ENCODE data around the gene PON3.

The PON3 gene

DNA sequence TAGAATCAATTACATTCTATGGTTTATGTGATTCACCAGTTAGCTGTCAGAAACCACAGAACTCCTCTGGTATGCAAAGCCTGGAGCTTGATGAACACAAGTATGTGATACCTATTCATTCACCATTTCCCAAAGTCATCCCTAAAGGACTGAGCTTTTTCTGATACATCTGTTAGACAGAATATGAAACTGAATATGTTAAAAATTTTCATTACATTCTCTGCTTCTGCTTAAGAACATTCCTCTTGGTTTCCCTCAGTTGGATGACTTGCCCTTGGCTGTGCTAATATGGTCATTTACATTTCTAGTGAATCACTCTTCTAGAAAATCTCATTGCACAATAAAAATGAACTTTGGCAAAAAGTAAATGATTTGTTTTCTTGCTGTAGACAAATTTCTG, 61.1 kb downstream of the PON3 start:
- no peak for DNase-seq

DNA sequence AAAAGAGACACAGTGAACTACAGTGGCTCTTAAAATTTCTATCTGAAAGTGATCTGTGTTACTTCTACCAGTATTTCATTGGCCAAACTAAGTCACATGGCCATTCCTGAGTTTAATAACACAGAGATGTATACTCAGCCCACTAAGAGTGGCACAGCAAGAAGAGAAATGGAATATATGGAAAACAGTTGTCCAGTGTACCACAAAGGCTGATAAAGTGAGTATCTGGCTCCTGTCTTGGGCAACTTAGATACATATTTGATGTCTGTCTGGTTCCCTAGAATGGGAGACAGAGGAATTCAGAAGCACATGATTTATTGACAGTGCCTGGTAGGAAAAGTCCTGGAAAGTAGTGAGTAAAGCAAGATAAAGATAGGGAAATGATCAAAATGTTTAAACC, 61.7 kb downstream of the PON3 start:
- no peak for DNase-seq

DNA sequence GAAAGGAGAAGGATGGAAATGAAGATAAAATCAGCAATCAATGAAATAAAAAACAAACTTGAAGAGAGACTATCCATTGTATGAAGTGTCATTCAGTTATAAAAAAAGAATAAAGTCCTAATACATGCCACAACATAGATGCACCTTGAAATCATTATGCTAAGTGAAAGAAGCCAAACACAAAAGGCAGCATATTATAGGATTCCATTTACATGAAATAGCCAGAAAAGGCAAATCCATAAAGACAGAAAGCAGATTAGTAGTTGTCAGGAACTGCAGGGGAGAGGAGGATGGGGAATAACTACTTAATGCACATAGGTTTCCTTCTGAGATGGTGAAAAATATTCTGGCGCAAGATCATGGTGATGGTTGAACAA, 65.2 kb downstream of the PON3 start:
- DNase-seq = no peak

DNA sequence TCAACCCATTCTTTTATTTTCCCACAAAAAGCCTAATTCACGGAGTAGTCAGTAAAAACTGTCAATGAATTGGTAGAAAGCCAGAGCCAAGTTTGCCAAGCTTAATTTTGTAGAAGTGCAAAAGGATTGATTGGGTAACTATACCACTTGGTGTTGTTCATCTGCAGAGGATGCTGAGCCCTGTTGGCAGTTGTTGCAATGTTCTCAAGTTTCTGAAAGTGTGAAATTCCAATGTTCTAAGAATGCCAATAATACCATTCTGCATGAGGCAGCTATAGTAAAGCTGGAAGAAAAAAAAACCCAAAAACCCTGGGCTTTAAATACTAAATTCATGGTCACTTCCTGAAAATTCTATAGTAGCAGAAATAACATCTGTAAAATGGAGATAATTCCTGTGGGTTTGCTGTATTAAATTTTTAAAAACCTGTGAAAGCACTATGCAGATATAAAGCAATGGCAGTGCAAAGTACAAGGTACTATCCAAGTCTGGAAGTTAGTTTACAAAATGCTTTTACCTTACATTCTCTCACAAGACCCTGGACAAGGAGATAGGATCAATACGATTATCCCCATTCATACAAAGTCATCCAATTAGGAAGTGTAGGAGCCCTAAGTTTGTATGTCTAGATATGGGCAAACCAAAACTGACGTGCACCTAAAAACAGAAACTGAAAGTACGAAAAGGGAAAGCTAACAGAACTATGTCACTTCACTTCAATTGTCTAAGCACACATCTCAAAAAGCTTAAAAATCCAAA, 65.8 kb downstream of the PON3 start:
- peak; percentile 9 for DNase-seq

DNA sequence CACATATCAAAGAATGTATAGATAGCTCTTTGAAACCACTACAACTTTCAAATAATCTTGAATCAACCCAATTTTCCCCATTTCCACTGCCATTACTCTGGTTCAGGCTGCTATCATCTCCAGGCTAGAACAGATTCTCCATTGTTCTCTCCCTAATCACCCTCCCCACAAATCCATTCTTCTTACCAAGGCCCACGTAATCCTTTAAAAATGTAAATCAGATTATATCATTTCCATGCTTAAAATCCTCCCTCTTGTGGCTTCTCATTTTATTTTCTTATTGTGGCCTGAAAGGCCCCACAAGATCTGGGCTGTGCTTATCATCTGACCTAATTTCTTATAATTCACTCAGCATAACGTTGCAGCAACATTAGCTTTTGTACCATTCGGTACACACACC, 68.8 kb downstream of the PON3 start:
- no peak for DNase-seq

DNA sequence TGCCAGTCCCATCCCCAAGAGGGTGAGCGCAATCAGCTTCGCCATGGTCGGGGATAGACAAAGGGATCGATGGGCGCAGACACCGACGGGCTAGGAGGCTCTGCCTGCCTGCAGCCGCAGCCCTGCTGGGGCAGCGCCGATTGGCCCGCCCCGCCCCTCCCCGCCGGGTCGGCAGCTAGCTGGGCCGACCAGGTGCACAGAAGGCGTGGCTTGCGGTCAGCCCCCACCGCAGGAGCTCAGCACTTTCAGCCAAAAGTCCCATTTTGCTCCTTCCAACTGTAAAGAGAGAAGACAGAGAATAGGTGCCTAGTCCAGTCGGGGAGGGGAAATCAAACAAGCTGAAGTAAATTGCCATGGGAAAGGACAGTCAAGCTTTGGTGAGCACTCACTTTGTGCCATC, 71.7 kb downstream of the PON3 start, which contains the start of gene PON1:
PON1 (minus strand) TSS at position 102 of the 400 bp plus-strand sequence; CDS start at position 45, 57 bp downstream.
- DNase-seq = no peak

DNA sequence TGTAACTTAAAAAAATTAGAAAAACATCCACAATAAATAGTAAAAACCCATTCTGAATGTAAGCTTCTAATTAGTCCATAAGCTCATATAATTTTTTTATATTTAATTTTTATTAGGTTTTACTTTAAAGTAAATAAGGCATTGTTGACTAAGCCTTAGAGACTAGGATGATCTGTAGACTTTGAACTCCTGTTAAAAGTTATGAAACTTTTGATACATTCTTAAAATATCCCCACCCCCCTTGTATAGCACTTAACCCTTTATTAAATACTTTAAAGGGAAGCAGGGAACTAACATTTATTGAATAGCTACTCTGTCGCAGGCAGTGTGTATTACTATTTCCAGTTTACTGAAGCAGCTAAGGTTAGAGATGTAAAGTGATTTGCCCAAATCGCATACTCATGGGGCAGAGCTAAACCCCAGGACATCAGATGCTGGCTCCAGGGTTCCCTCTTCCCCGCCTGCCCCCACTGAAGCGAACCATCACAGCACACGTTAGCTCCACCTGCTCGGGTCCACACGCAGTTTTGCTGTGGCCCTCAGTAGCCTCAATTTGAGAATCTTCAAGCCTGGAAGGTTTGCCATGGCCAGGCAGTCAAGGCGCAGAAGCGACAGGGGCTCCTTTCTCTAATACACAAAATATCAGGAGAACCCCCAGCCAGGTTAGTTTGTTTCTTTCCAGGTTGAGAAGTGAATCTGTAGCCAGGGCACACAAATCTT, 72.6 kb downstream of the PON3 start:
- DNase-seq = no peak

DNA sequence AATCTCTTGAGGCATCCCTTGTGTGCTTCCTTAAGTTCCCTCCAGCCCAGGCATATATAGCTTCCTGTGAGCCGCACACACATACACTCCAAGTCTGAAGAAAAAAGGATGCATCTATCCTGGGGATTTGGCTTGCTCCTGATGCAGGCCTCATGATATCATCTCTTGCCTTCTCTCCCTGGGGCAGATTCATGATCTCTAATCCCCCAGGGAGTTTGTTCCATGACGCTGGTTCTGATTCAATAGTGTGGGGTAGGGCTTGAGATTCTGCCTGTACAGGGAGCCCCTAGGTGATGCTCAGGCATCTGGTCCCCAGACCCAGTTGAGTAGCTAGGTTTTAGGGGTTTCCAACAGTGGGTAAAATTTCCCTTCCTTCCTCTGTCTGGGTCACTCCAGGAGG, 73.3 kb downstream of the PON3 start:
- DNase-seq = no peak

DNA sequence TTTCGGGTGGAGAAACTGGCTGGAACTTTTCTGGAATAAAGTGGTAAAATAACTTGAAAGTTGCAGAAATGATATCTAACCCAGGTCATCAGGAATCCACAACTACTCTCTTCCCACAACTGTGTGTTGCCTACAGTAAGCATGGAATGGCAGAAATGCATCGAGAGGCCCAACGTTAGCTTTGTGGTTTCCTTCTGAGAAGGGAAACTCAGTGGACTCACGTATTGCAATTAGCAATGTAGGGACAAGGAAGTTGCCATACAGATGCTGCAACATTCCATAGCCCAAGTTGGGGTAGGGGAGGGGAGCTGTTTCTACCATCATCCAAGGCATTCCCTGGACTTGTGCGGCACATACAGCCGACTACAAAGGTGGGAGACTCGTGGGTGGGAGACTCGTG, 73.8 kb downstream of the PON3 start:
- no peak for DNase-seq

DNA sequence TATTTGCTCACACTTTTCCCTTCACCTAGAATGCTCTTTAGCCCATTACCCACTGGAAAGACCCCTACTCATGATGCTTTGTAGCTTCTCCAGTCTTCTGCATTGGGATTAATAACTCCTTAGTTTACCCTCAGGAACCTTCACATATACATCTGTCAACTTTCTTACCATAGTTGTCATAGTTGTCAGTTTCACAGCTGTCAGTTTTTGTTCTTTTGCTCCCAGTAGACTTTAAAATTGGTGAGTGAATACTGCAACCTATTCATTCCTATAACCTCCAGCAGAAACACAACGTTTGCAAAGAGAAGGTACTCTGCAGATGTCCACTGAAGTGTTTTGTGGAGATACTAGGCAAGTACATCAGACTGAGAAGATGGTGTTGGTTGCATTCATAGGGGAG, 74.5 kb downstream of the PON3 start:
- no peak for DNase-seq

DNA sequence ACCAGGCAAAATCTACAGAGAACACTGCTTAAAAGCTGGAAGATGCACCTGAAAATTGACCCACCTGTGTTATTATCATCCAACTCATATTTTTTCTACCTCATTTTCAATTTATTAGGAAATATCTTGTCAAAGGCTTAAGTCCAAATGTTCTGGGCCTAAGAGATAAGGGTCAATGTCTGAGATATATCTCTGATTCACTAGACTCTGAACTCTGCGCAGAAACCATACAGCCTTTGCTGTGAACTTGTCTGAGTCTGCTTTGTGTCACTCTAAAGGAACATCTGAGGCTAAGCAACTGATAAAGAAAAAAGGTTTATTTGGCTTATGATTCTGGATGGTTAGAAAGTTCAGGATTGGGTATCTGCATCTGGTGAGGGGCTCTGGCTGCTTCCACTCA, 75.5 kb downstream of the PON3 start:
- no peak for DNase-seq

DNA sequence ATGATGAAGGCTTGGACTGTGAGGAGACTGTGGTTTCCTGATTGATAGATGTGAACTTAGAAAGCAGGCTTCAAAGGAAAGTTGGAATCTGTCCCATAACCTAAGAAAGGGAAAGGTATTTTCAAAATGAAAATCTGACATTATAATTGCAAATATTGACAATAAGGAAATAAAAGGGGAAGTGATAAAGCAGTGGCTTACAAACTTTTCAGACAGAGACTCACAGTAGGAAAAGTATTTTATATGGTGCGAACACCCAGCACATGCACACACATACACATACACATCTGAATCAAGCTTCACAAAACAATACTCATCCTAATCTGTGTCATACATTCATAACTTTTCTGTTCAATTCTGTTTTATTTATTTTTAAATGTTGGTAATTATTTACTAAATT, 76.6 kb downstream of the PON3 start:
- no peak for DNase-seq

DNA sequence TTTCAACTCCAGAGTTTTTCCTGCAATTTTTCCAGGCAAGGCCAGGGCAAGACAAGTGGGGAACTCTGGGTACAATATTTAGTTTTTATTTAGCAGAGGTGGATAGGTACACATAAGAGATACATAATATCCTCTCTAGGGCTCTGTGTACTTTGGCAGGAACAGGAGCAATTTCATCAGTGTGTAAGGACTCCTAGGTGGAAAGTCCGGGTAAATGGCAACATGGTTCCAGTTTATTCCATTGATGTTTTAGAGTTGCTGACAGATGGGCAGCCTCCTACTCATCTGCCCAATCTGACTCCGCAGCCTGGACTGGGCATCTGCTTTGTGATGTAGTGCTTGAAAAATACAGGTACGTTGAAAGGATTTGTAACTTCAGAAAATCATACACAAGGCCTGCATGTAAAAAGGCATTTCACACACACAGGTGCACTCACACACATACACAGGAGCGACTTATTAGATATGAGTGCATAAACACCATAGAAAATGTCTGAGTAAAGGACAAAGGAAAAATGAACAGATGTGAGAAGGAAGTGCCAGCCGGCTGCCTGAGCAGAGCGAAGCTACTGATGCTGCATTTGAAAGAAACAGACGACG, 77.6 kb downstream of the PON3 start:
- no peak for DNase-seq

DNA sequence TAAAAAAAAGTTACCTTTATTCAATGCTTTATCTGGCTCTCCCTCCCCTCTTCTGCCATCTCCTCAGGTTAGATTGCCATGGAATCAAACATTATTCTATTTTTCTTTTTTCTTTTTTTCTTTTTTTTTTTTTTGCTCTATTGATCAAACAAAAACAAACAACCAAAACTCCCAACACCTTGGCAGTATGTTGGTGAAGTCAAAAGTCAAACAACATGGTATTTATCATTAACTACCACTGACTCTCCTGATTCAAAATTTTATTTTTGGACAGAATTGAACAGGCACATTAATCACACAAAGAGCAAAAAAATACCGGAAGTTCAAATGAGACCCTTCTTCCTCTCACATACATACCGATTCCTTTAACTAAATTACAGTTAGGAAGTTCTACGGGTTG, 78.2 kb downstream of the PON3 start:
- no peak for DNase-seq

DNA sequence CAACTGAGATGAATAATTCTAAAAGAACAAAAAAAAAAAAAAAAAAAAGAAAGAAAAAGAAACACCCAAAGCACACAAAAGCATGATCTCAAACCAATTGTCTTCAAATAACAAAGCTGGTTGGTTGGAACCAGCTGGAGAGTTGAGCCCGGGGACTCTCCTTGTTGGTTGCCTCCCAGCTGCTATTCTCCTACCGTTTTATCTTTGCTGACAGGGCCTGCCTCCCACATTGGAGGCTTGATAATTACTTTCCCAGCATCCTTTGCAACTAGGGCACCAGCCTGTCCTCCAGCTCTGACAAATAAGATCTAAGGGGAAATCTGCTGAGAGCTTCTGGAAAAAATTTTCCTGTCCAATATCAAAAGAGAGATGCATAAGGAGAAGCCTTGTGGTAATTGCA, 78.6 kb downstream of the PON3 start:
- no peak for DNase-seq

DNA sequence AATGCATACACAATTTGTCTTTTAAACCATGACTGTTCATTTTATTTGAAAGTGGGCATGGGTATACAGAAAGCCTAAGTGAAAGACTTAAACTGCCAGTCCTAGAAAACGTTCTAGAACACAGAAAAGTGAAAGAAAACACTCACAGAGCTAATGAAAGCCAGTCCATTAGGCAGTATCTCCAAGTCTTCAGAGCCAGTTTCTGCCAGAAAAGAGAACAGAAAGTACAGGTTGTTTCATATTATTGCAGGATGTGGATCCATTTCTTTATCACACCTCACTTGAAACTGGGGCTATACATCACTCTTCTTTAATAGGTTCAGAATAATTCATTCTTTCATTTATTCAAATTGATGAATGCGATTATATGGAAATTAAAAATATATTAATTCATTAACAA, 79.6 kb downstream of the PON3 start:
- DNase-seq = no peak

DNA sequence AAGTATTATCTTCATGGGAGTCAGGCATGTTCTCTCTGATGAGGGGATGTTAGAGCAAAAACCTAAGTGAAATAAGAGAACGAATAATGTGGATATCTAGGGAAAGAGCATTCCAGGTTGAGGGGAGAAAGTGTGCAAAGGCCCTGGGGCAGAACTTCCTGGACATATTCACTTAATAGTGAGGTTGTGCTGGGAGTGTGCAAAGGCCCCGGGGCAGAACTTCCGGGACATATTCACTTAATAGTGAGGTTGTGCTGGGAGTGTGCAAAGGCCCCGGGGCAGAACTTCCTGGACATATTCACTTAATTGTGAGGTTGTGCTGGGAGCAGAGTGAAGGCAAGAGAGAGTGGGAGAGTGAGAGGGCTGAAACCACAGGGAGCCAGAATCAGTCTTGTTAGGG, 83.6 kb downstream of the PON3 start:
- no peak for DNase-seq

DNA sequence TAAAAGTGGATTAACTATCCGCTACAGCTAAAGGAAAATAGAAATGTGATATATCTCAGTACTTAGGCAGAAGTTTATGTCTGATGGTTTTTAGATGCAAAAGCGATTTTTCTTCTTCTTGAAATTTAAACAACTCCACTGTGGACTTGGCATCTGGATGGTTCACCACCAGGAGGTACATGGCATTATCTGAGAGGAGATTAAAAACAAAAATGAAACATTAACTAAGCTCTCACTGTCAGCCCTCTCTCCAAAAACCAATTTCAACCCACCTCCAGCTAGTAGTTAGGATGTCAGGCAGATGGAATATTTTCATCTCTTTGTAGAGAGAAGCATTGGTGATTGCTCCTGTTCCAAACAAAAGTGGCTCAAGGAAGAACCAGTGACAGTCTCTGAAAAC, 84.8 kb downstream of the PON3 start:
- no peak for DNase-seq

DNA sequence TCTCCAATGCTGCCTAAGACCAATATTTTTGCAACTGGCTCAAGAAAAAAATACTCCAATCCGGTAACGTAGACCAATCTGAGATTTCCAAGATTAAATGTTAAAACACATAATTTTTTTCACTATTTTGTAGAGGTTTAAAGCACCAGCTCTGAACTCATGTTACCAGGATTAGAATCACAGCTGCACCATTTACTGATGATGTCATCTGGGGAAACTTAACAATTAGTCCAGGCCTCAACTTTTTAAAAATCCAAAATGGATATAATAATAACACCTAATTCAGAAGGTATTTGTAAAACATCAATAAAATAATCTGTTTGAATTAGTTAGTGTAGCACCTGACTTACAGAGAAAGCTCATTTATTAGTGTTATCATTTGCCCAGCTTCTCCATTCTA, 86.2 kb downstream of the PON3 start:
- DNase-seq = no peak
